ENCODE data around the gene MARCHF11. TPM values are rescaled to one million over a fixed set of nuclear protein-coding genes. Genes with fewer than 3 reads are reported as not detected.

Gene MARCHF11
- total and polyA plus RNA-seq, 2 of the 4 experiments (the other 2 are of a cell fraction), result not detected

GRCh38 chr5:16225927-16226326 is 46.3 kb upstream of the MARCHF11 start:
- no peak for DNase-seq
- dilution Hi-C loops (cut with HindIII; ENCODE audit: low sequenced_read_pairs, unreplicated experiment) (no loop called here), intact Hi-C loops (cut with micrococcal nuclease) (no loop called here), in situ Hi-C loops (cut with MboI; ENCODE audit: low sequenced_read_pairs) (no loop called here)
- no peak overlapping the region for H2AK5ac ChIP-seq (ENCODE audit: low read depth, low read length)
- no peaks in the 10 kb centered on the region for H4K20me1 ChIP-seq (ENCODE audit: insufficient read depth, low read length)
- H3K9ac ChIP-seq (ENCODE audit: low read depth, low read length), result no peak overlapping the region
- ATAC-seq (ENCODE audit: low read depth), result no peak
- no peak overlapping the region for H2BK120ac ChIP-seq (ENCODE audit: low read depth, low read length)
- no peak overlapping the region for H2AK9ac ChIP-seq (replicated peaks; ENCODE audit: low read depth, low read length, poor library complexity)
- no peak overlapping the region for H3K14ac ChIP-seq (replicated peaks; ENCODE audit: low read depth, low read length)
- no peaks in the 10 kb centered on the region for H3K4me1 ChIP-seq (ENCODE audit: control insufficient read depth, insufficient read depth, low read length)
- TF ChIP-seq FOS (IDR thresholded peaks at IDR 0.05; ENCODE audit: low read depth, low read length) (no peak), CHD1 (IDR thresholded peaks at IDR 0.05; ENCODE audit: low read depth, low read length) (no peak), CTCF (conservative IDR thresholded peaks at IDR 0.05; ENCODE audit: low read depth, low read length) (no peak), RAD21 (IDR thresholded peaks at IDR 0.05; ENCODE audit: low read length) (no peak), MXI1 (IDR thresholded peaks at IDR 0.05; ENCODE audit: borderline replicate concordance, low read depth, low read length) (no peak), USF2 (IDR thresholded peaks at IDR 0.05; ENCODE audit: low read depth, low read length) (no peak), CEBPB (IDR thresholded peaks at IDR 0.05; ENCODE audit: low read depth, low read length) (no peak), MAZ (IDR thresholded peaks at IDR 0.05; ENCODE audit: borderline replicate concordance, low read depth, low read length) (no peak), RFX5 (IDR thresholded peaks at IDR 0.05; ENCODE audit: low read depth, low read length) (no peak), SMC3 (IDR thresholded peaks at IDR 0.05; ENCODE audit: low read depth, low read length) (no peak), MAFK (IDR thresholded peaks at IDR 0.05; ENCODE audit: low read depth, low read length) (no peak), POLR2A (IDR thresholded peaks at IDR 0.05; ENCODE audit: low read depth, low read length) (no peak), NFE2L2 (IDR thresholded peaks at IDR 0.05; ENCODE audit: low read depth, low read length) (no peak), BHLHE40 (IDR thresholded peaks at IDR 0.05; ENCODE audit: low read depth, low read length) (no peak), RCOR1 (IDR thresholded peaks at IDR 0.05; ENCODE audit: insufficient replicate concordance, low read length) (no peak), ELK1 (IDR thresholded peaks at IDR 0.05; ENCODE audit: borderline replicate concordance, low read depth, low read length) (no peak)
- WGBS, 2 experiments (ENCODE audit: extremely low coverage in 2 of 2, insufficient read length in 1 of 2), result no CpG with 5 or more reads among the region's 5 CpGs
- H4K91ac ChIP-seq (ENCODE audit: insufficient read depth, low read depth, low read length), result no peak overlapping the region
- H4K8ac ChIP-seq (ENCODE audit: low read depth in 2 of 2, low read length in 2 of 2), result no peak overlapping the region
- H3K4ac ChIP-seq (ENCODE audit: low read depth, low read length), result no peak overlapping the region
- no peak overlapping the region for H3K4me2 ChIP-seq (ENCODE audit: low read depth, low read length)
- H2BK20ac ChIP-seq (ENCODE audit: low read depth, low read length), result no peak overlapping the region
- ChIA-PET POLR2A (ENCODE audit: unreplicated experiment) (no interaction called here), CTCF (no interaction called here)
- H3K23ac ChIP-seq (ENCODE audit: low read depth, low read length), result no peak overlapping the region
- no peaks in the 10 kb centered on the region for H3K36me3 ChIP-seq (ENCODE audit: control insufficient read depth, insufficient read depth, low read length)
- H3K27me3 ChIP-seq (ENCODE audit: control insufficient read depth, insufficient read depth, low read length), result no peaks in the 10 kb centered on the region
- no peak overlapping the region for H3K27ac ChIP-seq (ENCODE audit: insufficient read depth, low read length)
- no TSS peak for BruUV-seq (replicated peaks)
- H3K18ac ChIP-seq (ENCODE audit: low read depth, low read length), result no peak overlapping the region
- no peak overlapping the region for H2AFZ ChIP-seq (replicated peaks; ENCODE audit: low read length, poor library complexity)
- no peak overlapping the region for H3K4me3 ChIP-seq (ENCODE audit: insufficient read depth, low read depth, low read length)
- H3K9me3 ChIP-seq (ENCODE audit: control insufficient read depth, insufficient read depth, low read length), result no peaks in the 10 kb centered on the region
- no peak overlapping the region for H2BK15ac ChIP-seq (ENCODE audit: low read depth, low read length)
- no peaks in the 10 kb centered on the region for H3K9me1 ChIP-seq (ENCODE audit: insufficient read depth, low read length)
- no peaks in the 10 kb centered on the region for H3K79me1 ChIP-seq (ENCODE audit: low read depth in 1 of 2, low read length in 2 of 2)
- H3K56ac ChIP-seq (ENCODE audit: extremely low read depth, insufficient read depth, low read length), result no peak overlapping the region
- no peak overlapping the region for H2BK5ac ChIP-seq (ENCODE audit: low read depth, low read length, poor library complexity, severe bottlenecking)
- H4K5ac ChIP-seq (ENCODE audit: low read depth, low read length), result no peak overlapping the region
